HUES64 (cell line): ENCODE measurements around the gene R3HDM2.

ENCODE experiments used
- H3K27ac ChIP-seq: 2 replicates; pipeline ENCODE4 v1.7.0; 2013; ENCODE audit warnings: low read depth, low read length, inconsistent platforms
- H3K27me3 ChIP-seq: 2 replicates; pipeline ENCODE4 v1.6.1; 2013; ENCODE audit warnings: mild to moderate bottlenecking, low read length; ENCODE audit not compliant: insufficient read depth
- H3K36me3 ChIP-seq: 2 replicates; pipeline ENCODE4 v1.6.1; 2013; ENCODE audit warnings: mild to moderate bottlenecking, low read length; ENCODE audit not compliant: insufficient read depth
- H3K4me1 ChIP-seq: 2 replicates; pipeline ENCODE4 v1.6.1; 2013; ENCODE audit warnings: mild to moderate bottlenecking, low read length, moderate library complexity; ENCODE audit not compliant: insufficient read depth
- H3K4me3 ChIP-seq: 2 replicates; pipeline ENCODE4 v1.5.1; 2013; ENCODE audit warnings: mild to moderate bottlenecking, low read length, moderate library complexity
- H3K9ac ChIP-seq: 2 replicates; pipeline ENCODE4 v1.6.1; 2013; ENCODE audit warnings: mild to moderate bottlenecking, low read depth, low read length
- H3K9me3 ChIP-seq: 2 replicates; pipeline ENCODE4 v1.6.1; 2013; ENCODE audit warnings: low read depth, low read length; ENCODE audit not compliant: insufficient read depth
- WGBS: fragments of 150-250, 120-280 bp; methylation state at CpG from one replicate; pipeline ENCODE4 v1.1.7; 2013; ENCODE audit warnings: missing lambda C conversion rate; 5-methylcytosine and 5-hydroxymethylcytosine counted together

Gene R3HDM2

GRCh38 chr12:57209916-57210315 lies 220.9 kb downstream of the R3HDM2 start:
- Histone ChIP-seq H3K9me3 (no peaks in the 10 kb centered on the region), H3K4me3 (no peak overlapping the region), H3K27me3 (peaks cover 16% of the 10 kb centered on the region), H3K9ac (no peak overlapping the region), H3K4me1 (peaks cover 13% of the 10 kb centered on the region), H3K36me3 (peaks cover 66% of the 10 kb centered on the region), H3K27ac (no peak overlapping the region)
- 95% methylated on average over 8 of the region's 8 CpGs for WGBS

GRCh38 chr12:57208631-57209282 lies 222.1 kb downstream of the R3HDM2 start:
- no peak overlapping the region for H3K4me3 ChIP-seq
- H3K36me3 ChIP-seq = peaks cover 77% of the 10 kb centered on the region
- H3K9me3 ChIP-seq = no peaks in the 10 kb centered on the region
- H3K27ac ChIP-seq = no peak overlapping the region
- 92% methylated on average over 22 of the region's 22 CpGs for WGBS
- H3K9ac ChIP-seq = no peak overlapping the region
- H3K27me3 ChIP-seq = peaks cover 4% of the 10 kb centered on the region
- peaks cover 8% of the 10 kb centered on the region for H3K4me1 ChIP-seq

GRCh38 chr12:57207731-57208630 lies 222.9 kb downstream of the R3HDM2 start:
- 0 out of 2 replicates have a peak, but pooled peaks cover 3% of the 10 kb centered on the region for H3K4me1 ChIP-seq

GRCh38 chr12:57205931-57206330 lies 224.9 kb downstream of the R3HDM2 start:
- H3K9me3 ChIP-seq = no peaks in the 10 kb centered on the region
- no peak overlapping the region; the same call in 1 of the 2 replicates for H3K9ac ChIP-seq
- H3K27ac ChIP-seq = no peak overlapping the region
- H3K27me3 ChIP-seq = no peaks in the 10 kb centered on the region
- no peaks in the 10 kb centered on the region for H3K4me1 ChIP-seq
- peaks cover 93% of the 10 kb centered on the region for H3K36me3 ChIP-seq
- 95% methylated on average over 7 of the region's 7 CpGs for WGBS
- H3K4me3 ChIP-seq = no peak overlapping the region

More at GRCh38 chr12:57207731-57208630, 222.9 kb downstream of the R3HDM2 start:
- H3K4me3 ChIP-seq = no peak overlapping the region
- no peaks in the 10 kb centered on the region for H3K27me3 ChIP-seq
- H3K9ac ChIP-seq = no peak overlapping the region
- 96% methylated on average over 29 of the region's 29 CpGs for WGBS
- no peaks in the 10 kb centered on the region for H3K9me3 ChIP-seq
- no peak overlapping the region for H3K27ac ChIP-seq
- H3K36me3 ChIP-seq = peaks cover 85% of the 10 kb centered on the region

- H3K9me3 ChIP-seq = no peaks in the 10 kb centered on the region
- no peaks in the 10 kb centered on the region for H3K27me3 ChIP-seq
- H3K4me1 ChIP-seq = no peaks in the 10 kb centered on the region
- no peak overlapping the region for H3K27ac ChIP-seq
- no peak overlapping the region for H3K4me3 ChIP-seq
- H3K36me3 ChIP-seq = peaks cover 93% of the 10 kb centered on the region
- H3K9ac ChIP-seq = no peak overlapping the region
- 97% methylated on average over 26 of the region's 26 CpGs for WGBS
Observed at GRCh38 chr12:57205186-57205585, 225.7 kb downstream of the R3HDM2 start.

GRCh38 chr12:57204454-57204853 lies 226.4 kb downstream of the R3HDM2 start:
- Histone ChIP-seq H3K36me3 (peaks cover 92% of the 10 kb centered on the region), H3K9me3 (no peaks in the 10 kb centered on the region), H3K4me1 (no peaks in the 10 kb centered on the region), H3K9ac (no peak overlapping the region), H3K27ac (no peak overlapping the region), H3K4me3 (no peak overlapping the region), H3K27me3 (no peaks in the 10 kb centered on the region)
- WGBS = 94% methylated on average over 19 of the region's 19 CpGs

- 87% methylated on average over 11 of the region's 11 CpGs for WGBS
Observed at GRCh38 chr12:57203791-57204190, 227.1 kb downstream of the R3HDM2 start.

More at GRCh38 chr12:57203791-57204190, 227.1 kb downstream of the R3HDM2 start:
- Histone ChIP-seq H3K36me3 (peaks cover 92% of the 10 kb centered on the region), H3K9me3 (no peaks in the 10 kb centered on the region), H3K4me1 (no peaks in the 10 kb centered on the region), H3K27ac (no peak overlapping the region), H3K9ac (no peak overlapping the region), H3K27me3 (no peaks in the 10 kb centered on the region), H3K4me3 (no peak overlapping the region)
